Measurements from ENCODE around the gene C20orf204. TPM values are rescaled to one million over a fixed set of nuclear protein-coding genes. Genes with fewer than 3 reads are reported as not detected.

C20orf204 gene
- total RNA-seq, 1 donor from 2014 or later = 0.98 TPM

GRCh38 chr20:64015635-64016034 lies 20.3 kb upstream of the C20orf204 start:
- Histone ChIP-seq H3K9me3 (no peaks in the 10 kb centered on the region), H3K36me3 (peaks cover 3 to 82% of the 10 kb centered on the region in 2 donors), H3K27ac (no peak overlapping the region), H3K4me1 (no peaks in the 10 kb centered on the region), H3K27me3 (no peaks in the 10 kb centered on the region), H3K4me3 (no peak overlapping the region)
- no peak for DNase-seq (ENCODE audit: extremely low spot score in 2 of 2)
- intact Hi-C loops (cut with DNase I) = no loop called here
- no peak for TF ChIP-seq POLR2A (IDR thresholded peaks at IDR 0.05)
- no peak for TF ChIP-seq CTCF (IDR thresholded peaks at IDR 0.05)
- no peak for TF ChIP-seq POLR2AphosphoS5 (IDR thresholded peaks at IDR 0.05; ENCODE audit: insufficient read depth in 1 of 2, low read depth in 1 of 2)

- Histone ChIP-seq H3K4me1 (no peaks in the 10 kb centered on the region), H3K4me3 (no peak overlapping the region), H3K27me3 (no peaks in the 10 kb centered on the region), H3K36me3 (peaks cover 0 to 88% of the 10 kb centered on the region in 2 donors), H3K9me3 (no peaks in the 10 kb centered on the region), H3K27ac (no peak overlapping the region)
- intact Hi-C loops (cut with DNase I) = no loop called here
- no peak for DNase-seq (ENCODE audit: extremely low spot score in 2 of 2)
- TF ChIP-seq POLR2AphosphoS5 (IDR thresholded peaks at IDR 0.05; ENCODE audit: insufficient read depth in 1 of 2, low read depth in 1 of 2) = no peak
- TF ChIP-seq CTCF (IDR thresholded peaks at IDR 0.05) = no peak
- no peak for TF ChIP-seq POLR2A (IDR thresholded peaks at IDR 0.05)
These were observed 14.6 kb upstream of the C20orf204 start for GRCh38 chr20:64021124-64021975.

GRCh38 chr20:64022671-64023360 lies 13.2 kb upstream of the C20orf204 start:
- peaks cover 0 to 88% of the 10 kb centered on the region in 2 donors for H3K36me3 ChIP-seq
- intact Hi-C loops (cut with DNase I) = no loop called here
- no peaks in the 10 kb centered on the region for H3K4me1 ChIP-seq
- TF ChIP-seq POLR2A (IDR thresholded peaks at IDR 0.05) = no peak
- no peak for TF ChIP-seq CTCF (IDR thresholded peaks at IDR 0.05)
- TF ChIP-seq POLR2AphosphoS5 (IDR thresholded peaks at IDR 0.05; ENCODE audit: insufficient read depth in 1 of 2, low read depth in 1 of 2) = no peak
- H3K9me3 ChIP-seq = no peaks in the 10 kb centered on the region
- H3K27ac ChIP-seq = no peak overlapping the region
- DNase-seq (ENCODE audit: extremely low spot score in 2 of 2) = no peak
- H3K27me3 ChIP-seq = no peaks in the 10 kb centered on the region
- no peak overlapping the region for H3K4me3 ChIP-seq

GRCh38 chr20:64023361-64024140 lies 12.4 kb upstream of the C20orf204 start:
- Histone ChIP-seq H3K4me1 (no peaks in the 10 kb centered on the region), H3K36me3 (peaks cover 0 to 88% of the 10 kb centered on the region in 2 donors), H3K27me3 (no peaks in the 10 kb centered on the region), H3K9me3 (no peaks in the 10 kb centered on the region), H3K4me3 (no peak overlapping the region), H3K27ac (no peak overlapping the region)
- intact Hi-C loops (cut with DNase I) = no loop called here
- no peak for DNase-seq (ENCODE audit: extremely low spot score in 2 of 2)
- TF ChIP-seq CTCF (IDR thresholded peaks at IDR 0.05) (no peak), POLR2A (IDR thresholded peaks at IDR 0.05) (no peak), POLR2AphosphoS5 (IDR thresholded peaks at IDR 0.05; ENCODE audit: insufficient read depth in 1 of 2, low read depth in 1 of 2) (no peak)

Data from vagina (tissue), 2 donors.